OCI-LY3 (cell line): ENCODE data around the gene DLX4.

Source experiments
- CTCF ChIP-seq: fragments of 200-600, 300-600 bp; sonication (generic); IDR thresholded peaks from 2 replicates; pipeline ENCODE4 v1.5.1; 2014; ENCODE audit warnings: antibody characterized with exemption, low read length, low read depth
- EZH2phosphoT487 ChIP-seq: fragments of 200-600 bp; shearing (Covaris generic); IDR thresholded peaks from 2 replicates; pipeline ENCODE4 v1.6.1; 2018; ENCODE audit warnings: antibody characterized with exemption, mixed run types, low read depth

- TF ChIP-seq CTCF (no peak), EZH2phosphoT487 (no peak)
Observed at GRCh38 chr17:49942947-49943346, 26.0 kb upstream of the DLX4 start.
